ENCODE data around the gene TMEM43. TPM values are rescaled to one million over a fixed set of nuclear protein-coding genes. Genes with fewer than 3 reads are reported as not detected.
A peak's percentile ranks its signal among the peaks of the same experiment; 100 is the strongest.

Gene TMEM43
- total RNA-seq, 1 experiment from 2014 or later, result 36.7 TPM

DNA sequence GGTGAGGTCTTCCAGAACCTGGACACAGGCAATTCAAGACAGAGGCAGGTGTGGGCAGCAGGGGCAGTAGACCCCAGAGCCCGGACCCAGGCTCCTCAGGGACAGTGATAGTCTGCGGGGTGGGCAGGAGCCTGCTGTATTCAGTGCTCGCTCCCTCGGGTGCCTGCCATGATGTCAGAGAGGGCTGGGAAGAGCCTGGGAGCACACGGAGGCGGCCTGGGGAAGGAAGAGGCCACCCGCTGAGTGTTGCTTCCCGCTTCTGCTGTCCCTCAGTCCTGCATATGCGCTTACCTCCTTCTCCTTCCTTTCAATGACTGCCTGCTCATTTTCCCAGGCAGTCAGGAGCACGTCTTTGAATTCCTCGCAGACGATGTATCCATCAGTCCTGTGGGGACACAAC, 22.8 kb downstream of the TMEM43 start:
- H3K4me1 ChIP-seq (ENCODE audit: insufficient read depth, low read length), result peaks cover 6% of the 10 kb centered on the region; the same call in 1 of the 2 replicates
- H3K4me3 Mint-ChIP-seq, result peak overlapping the region in 1 of 2 experiments; percentile 16; a peak in 1 of 5 replicates
- H3K9ac ChIP-seq (ENCODE audit: extremely low read depth, insufficient read length, low read length), result no peak overlapping the region
- H3K27ac ChIP-seq (ENCODE audit: insufficient read length, low read depth, low read length), result peak overlapping the region; percentile 47
- H4K20me1 ChIP-seq (ENCODE audit: control insufficient read depth, insufficient read depth, insufficient read length), result no peaks in the 10 kb centered on the region
- H3K79me2 ChIP-seq (ENCODE audit: insufficient read depth, low read length), result no peaks in the 10 kb centered on the region
- H2BK5ac ChIP-seq (ENCODE audit: insufficient read length, low read length), result no peak overlapping the region
- H3K4me2 ChIP-seq (ENCODE audit: insufficient read depth, insufficient read length, low read length), result no peak overlapping the region
- H3K27me3 ChIP-seq (ENCODE audit: insufficient read depth, low read length), result no peaks in the 10 kb centered on the region
- H4K5ac ChIP-seq (ENCODE audit: insufficient read length, low read depth, low read length), result no peak overlapping the region
- no peaks in the 10 kb centered on the region for H3K79me1 ChIP-seq (ENCODE audit: insufficient read depth, low read depth, low read length, poor library complexity, severe bottlenecking)
- H3K56ac ChIP-seq (ENCODE audit: insufficient read length, low read depth, low read length), result no peak overlapping the region
- H2BK12ac ChIP-seq (ENCODE audit: insufficient read length, low read depth, low read length), result no peak overlapping the region
- H4K8ac ChIP-seq (replicated peaks; ENCODE audit: insufficient read length, low read depth, low read length), result no peak overlapping the region
- no CpG with 5 or more reads among the region's 12 CpGs for WGBS (ENCODE audit: extremely low coverage, insufficient read length, low lambda C conversion rate)
- H2BK20ac ChIP-seq (ENCODE audit: low read depth, low read length, poor library complexity, severe bottlenecking), result no peak overlapping the region
- H3K9me3 Mint-ChIP-seq, result no peaks in the 10 kb centered on the region; a peak in 1 of 5 replicates
- H3K23me2 ChIP-seq (ENCODE audit: insufficient read length, low read depth, low read length, poor library complexity, severe bottlenecking), result peaks cover 2% of the 10 kb centered on the region
- no peak overlapping the region for H2BK15ac ChIP-seq (ENCODE audit: low read depth, low read length)
- no peak overlapping the region for H3K4ac ChIP-seq (ENCODE audit: low read depth, low read length)
- TF ChIP-seq, protein P1, sequence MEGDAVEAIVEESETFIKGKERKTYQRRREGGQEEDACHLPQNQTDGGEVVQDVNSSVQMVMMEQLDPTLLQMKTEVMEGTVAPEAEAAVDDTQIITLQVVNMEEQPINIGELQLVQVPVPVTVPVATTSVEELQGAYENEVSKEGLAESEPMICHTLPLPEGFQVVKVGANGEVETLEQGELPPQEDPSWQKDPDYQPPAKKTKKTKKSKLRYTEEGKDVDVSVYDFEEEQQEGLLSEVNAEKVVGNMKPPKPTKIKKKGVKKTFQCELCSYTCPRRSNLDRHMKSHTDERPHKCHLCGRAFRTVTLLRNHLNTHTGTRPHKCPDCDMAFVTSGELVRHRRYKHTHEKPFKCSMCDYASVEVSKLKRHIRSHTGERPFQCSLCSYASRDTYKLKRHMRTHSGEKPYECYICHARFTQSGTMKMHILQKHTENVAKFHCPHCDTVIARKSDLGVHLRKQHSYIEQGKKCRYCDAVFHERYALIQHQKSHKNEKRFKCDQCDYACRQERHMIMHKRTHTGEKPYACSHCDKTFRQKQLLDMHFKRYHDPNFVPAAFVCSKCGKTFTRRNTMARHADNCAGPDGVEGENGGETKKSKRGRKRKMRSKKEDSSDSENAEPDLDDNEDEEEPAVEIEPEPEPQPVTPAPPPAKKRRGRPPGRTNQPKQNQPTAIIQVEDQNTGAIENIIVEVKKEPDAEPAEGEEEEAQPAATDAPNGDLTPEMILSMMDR (conservative IDR thresholded peaks at IDR 0.05), result no peak
- H3K36me3 Mint-ChIP-seq (ENCODE audit: insufficient read depth in 1 of 3, low read depth in 3 of 3), result peaks cover 10 to 52% (median 37%) of the 10 kb centered on the region in 3 experiments
- no peak overlapping the region for H2AFZ ChIP-seq (ENCODE audit: low read length)
- DNase-seq, result peak; percentile 18
- H3K14ac ChIP-seq (ENCODE audit: insufficient read depth, low read length), result 0 out of 2 replicates have a peak overlapping the region, but pooled peaks have one; percentile 20
- H2AK5ac ChIP-seq (ENCODE audit: insufficient read length, low read length), result no peak overlapping the region
- H3K23ac ChIP-seq (ENCODE audit: insufficient read length, low read depth, low read length), result no peak overlapping the region
- peak overlapping the region in 1 of 3 experiments; percentile 85; a peak in 3 of 7 replicates for H3K27ac Mint-ChIP-seq
- H3T11ph ChIP-seq (ENCODE audit: low read length), result no peak overlapping the region
- H4K91ac ChIP-seq (ENCODE audit: insufficient read length, low read depth, low read length), result no peak overlapping the region
- no peak overlapping the region for H2BK120ac ChIP-seq (ENCODE audit: low read depth, low read length, poor library complexity, severe bottlenecking)
- H3K18ac ChIP-seq (ENCODE audit: insufficient read length, low read depth, low read length), result no peak overlapping the region
- H3K4me1 Mint-ChIP-seq, result peaks cover 10 to 24% of the 10 kb centered on the region in 2 experiments
- no peaks in the 10 kb centered on the region for H3K9me3 ChIP-seq (ENCODE audit: control insufficient read depth, low read depth, low read length)
- H3K27me3 Mint-ChIP-seq (ENCODE audit: low read depth), result no peaks in the 10 kb centered on the region
